ENCODE measurements around the gene OR2T12.
"Not testable (repeated sequence)": the region's sequence is repeated elsewhere in the genome, so short reads cannot be mapped to it uniquely, and the experiment has no call there.

The OR2T12 gene

GRCh38 chr1:248303324-248303723, at the start of gene OR2T12:
Gene OR2T12 (minus strand): TSS chr1:248303424. CDS start chr1:248295578, 7,846 bp downstream.
- DNase-seq (ENCODE audit: low read depth, low spot score): no peak

- DNase-seq (ENCODE audit: low read depth, low spot score): no peak
These were observed 45.3 kb upstream of the OR2T12 start, which contains the start of gene OR14C36 for GRCh38 chr1:248348475-248348874. Gene OR14C36 (plus strand): TSS chr1:248348775. CDS start chr1:248348775, 0 bp downstream.

- DNase-seq (ENCODE audit: low read depth, low spot score): no peak
These were observed 40.2 kb upstream of the OR2T12 start for GRCh38 chr1:248343451-248343850.

GRCh38 chr1:248324468-248324867, 21.2 kb upstream of the OR2T12 start, which contains the start of gene OR2M7:
Gene OR2M7 (minus strand): TSS chr1:248324568. CDS start chr1:248324568, 0 bp downstream.
- no peak for DNase-seq (ENCODE audit: low read depth, low spot score)

- no peak for DNase-seq (ENCODE audit: low read depth, low spot score)
These were observed 13.6 kb upstream of the OR2T12 start for GRCh38 chr1:248316796-248317195.

GRCh38 chr1:248306740-248307139, 3.5 kb upstream of the OR2T12 start:
- DNase-seq (ENCODE audit: low read depth, low spot score): not testable (repeated sequence)

- DNase-seq (ENCODE audit: low read depth, low spot score): no peak
These were observed 2.9 kb upstream of the OR2T12 start for GRCh38 chr1:248306103-248306502.

GRCh38 chr1:248305672-248306071, 2.4 kb upstream of the OR2T12 start:
- DNase-seq (ENCODE audit: low read depth, low spot score): not testable (repeated sequence)

- DNase-seq (ENCODE audit: low read depth, low spot score): no peak
These were observed 14.8 kb downstream of the OR2T12 start for GRCh38 chr1:248288391-248288790.

GRCh38 chr1:248277876-248278275, 25.3 kb downstream of the OR2T12 start, which contains the start of gene OR2T33:
Gene OR2T33 (minus strand): TSS chr1:248277976. CDS start chr1:248273814, 4,162 bp downstream.
- DNase-seq (ENCODE audit: low read depth, low spot score): no peak

GRCh38 chr1:248273225-248273624, 30.0 kb downstream of the OR2T12 start:
- DNase-seq (ENCODE audit: low read depth, low spot score): not testable (repeated sequence)

GRCh38 chr1:248268178-248268577, 35.0 kb downstream of the OR2T12 start:
- no peak for DNase-seq (ENCODE audit: low read depth, low spot score)

GRCh38 chr1:248259309-248259708, 43.9 kb downstream of the OR2T12 start:
- DNase-seq (ENCODE audit: low read depth, low spot score): not testable (repeated sequence)

GRCh38 chr1:248243204-248243603, 60.0 kb downstream of the OR2T12 start:
- no peak for DNase-seq (ENCODE audit: low read depth, low spot score)

Data from brain pericyte (primary cell).